D721Med (cell line): ENCODE results near the gene SRCAP.

Source experiments
- DNase-seq: peaks from one replicate; pipeline ENCODE4 v3.0.0; 2011; ENCODE audit warnings: low spot score; ENCODE audit not compliant: insufficient read length
- FAIRE-seq: peaks from 2 replicates; lab custom pipeline; 2011; peaks lifted over from hg19 to GRCh38; lab: Jason Lieb, UNC
- CTCF ChIP-seq: IDR thresholded peaks from 2 replicates; pipeline ENCODE4 v1.5.1; 2012; ENCODE audit warnings: mild to moderate bottlenecking, control low read depth; ENCODE audit not compliant: insufficient read depth; ENCODE audit errors: missing control alignments

The SRCAP gene

GRCh38 chr16:30750876-30751465, 52.0 kb downstream of the SRCAP start:
- FAIRE-seq: no peak
- no peak for DNase-seq
- TF ChIP-seq CTCF: no peak

GRCh38 chr16:30753596-30753995, 54.6 kb downstream of the SRCAP start:
- no peak for DNase-seq
- no peak for FAIRE-seq

GRCh38 chr16:30755955-30756780, 57.2 kb downstream of the SRCAP start:
- FAIRE-seq: no peak
- no peak for TF ChIP-seq CTCF

More at GRCh38 chr16:30753596-30753995, 54.6 kb downstream of the SRCAP start:
- TF ChIP-seq CTCF: no peak

GRCh38 chr16:30756781-30757100, 57.8 kb downstream of the SRCAP start:
- FAIRE-seq (no peak), DNase-seq (no peak)
- TF ChIP-seq CTCF: no peak

More at GRCh38 chr16:30755955-30756780, 57.2 kb downstream of the SRCAP start:
- no peak for DNase-seq

GRCh38 chr16:30757316-30757715, 58.3 kb downstream of the SRCAP start:
- no peak for DNase-seq
- no peak for FAIRE-seq
- no peak for TF ChIP-seq CTCF

- DNase-seq (no peak), FAIRE-seq (no peak)
- TF ChIP-seq CTCF: no peak
Observed at GRCh38 chr16:30758988-30759491, 60.1 kb downstream of the SRCAP start.
